Measurements from ENCODE around the gene VEGFD. TPM values are rescaled to one million over a fixed set of nuclear protein-coding genes. Genes with fewer than 3 reads are reported as not detected.
"Not testable (repeated sequence)": the region's sequence is repeated elsewhere in the genome, so short reads cannot be mapped to it uniquely, and the experiment has no call there.

VEGFD gene
- total RNA-seq, 1 donor from 2014 or later, result not detected

GRCh38 chrX:15314472-15314871 lies 69.7 kb downstream of the VEGFD start:
- intact Hi-C loops (cut with micrococcal nuclease), result no loop called here

DNA sequence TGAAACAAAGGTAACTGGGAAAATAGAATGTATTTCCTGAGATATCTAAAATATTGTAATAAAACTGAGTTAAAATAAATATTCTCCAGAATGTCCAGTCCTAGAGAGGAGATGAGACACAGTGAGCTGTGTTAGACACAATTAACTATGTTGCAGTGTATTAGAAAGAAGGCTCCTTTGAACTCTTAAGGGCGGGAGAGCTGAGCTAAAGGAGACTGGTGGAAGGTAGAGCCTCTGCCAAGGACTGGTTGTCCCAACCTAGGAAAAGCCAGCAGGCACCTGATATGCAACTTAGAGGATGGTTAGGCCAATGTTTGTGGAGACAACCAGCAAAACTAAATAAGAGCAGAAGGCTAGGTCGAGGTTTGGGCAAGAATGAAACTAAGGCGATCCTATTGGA lies 73.1 kb downstream of the VEGFD start:
- intact Hi-C loops (cut with micrococcal nuclease), result no loop called here

DNA sequence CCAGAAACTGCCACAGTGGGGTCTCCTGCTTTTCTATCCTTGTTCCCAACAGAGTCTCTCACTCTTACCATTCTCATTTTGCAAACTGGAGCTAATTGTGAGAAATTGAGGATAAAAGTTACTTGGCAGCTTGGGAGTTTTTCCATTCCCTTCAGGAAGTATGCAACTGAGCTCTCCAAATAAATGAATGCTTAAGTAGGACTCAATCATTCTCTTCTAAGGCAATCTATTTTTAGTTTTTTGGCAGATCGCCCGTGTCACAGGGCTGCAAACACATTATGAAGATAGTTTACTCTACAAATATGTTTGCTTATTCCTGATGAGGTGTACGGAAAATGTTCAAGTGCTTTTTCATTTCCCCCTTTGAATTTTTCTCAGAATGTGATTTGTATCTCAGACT lies 74.1 kb downstream of the VEGFD start:
- intact Hi-C loops (cut with micrococcal nuclease), result no loop called here

DNA sequence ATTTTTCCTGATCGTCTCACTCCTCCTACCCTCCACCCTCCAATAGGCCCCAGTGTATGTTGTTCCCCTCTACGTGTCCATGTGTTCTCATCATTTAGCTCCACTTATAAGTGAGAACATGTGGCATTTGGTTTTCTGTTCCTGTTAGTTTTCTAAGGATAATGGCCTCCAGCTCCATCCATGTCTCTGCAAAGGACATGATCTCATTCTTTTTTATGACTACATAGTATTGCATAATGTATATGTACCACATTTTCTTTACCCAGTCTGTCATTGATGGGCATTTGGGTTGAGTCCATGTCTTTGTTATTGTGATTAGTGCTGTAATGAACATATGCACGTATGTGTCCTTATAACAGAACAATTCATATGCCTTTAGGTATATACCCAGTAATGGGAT lies 78.3 kb downstream of the VEGFD start:
- intact Hi-C loops (cut with micrococcal nuclease), result not testable (repeated sequence)

GRCh38 chrX:15301924-15302323 lies 82.3 kb downstream of the VEGFD start:
- intact Hi-C loops (cut with micrococcal nuclease), result loop anchor here (5.0 kb wide), 1 partner anchor 165 kb away; no protein-coding TSS in a partner anchor

GRCh38 chrX:15299941-15300851 lies 84.0 kb downstream of the VEGFD start:
- intact Hi-C loops (cut with micrococcal nuclease), result loop anchor here (5.0 kb wide), 1 partner anchor 167 kb away; no protein-coding TSS in a partner anchor

GRCh38 chrX:15298780-15299179 lies 85.4 kb downstream of the VEGFD start:
- intact Hi-C loops (cut with micrococcal nuclease), result no loop called here

GRCh38 chrX:15298201-15298600 lies 86.0 kb downstream of the VEGFD start:
- intact Hi-C loops (cut with micrococcal nuclease), result no loop called here

Other genes starting within 250 kb of the VEGFD start
- 0.77 and 1.2 TPM in 2 replicates for gene ASB9, start 114.3 kb downstream of the VEGFD start, total RNA-seq
- gene ASB11, start 68.8 kb downstream of the VEGFD start, total RNA-seq, result not detected in 2 replicates
- gene PIGA, start 48.9 kb downstream of the VEGFD start, total RNA-seq, result 19.1 and 19.2 TPM in 2 replicates
- gene PIR, start 108.9 kb upstream of the VEGFD start, total RNA-seq, result 5.8 and 6.2 TPM in 2 replicates
- not detected in 2 replicates for gene BMX, start 116.4 kb upstream of the VEGFD start, total RNA-seq
- not detected in 2 replicates for gene ACE2, start 216.5 kb upstream of the VEGFD start, total RNA-seq

All from T-helper 2 cell treated with Interferon-gamma antibody and Interleukin-4, amounts not matched to agents 100 ng/mL and 5 ng/mL, for 36 hours (primary cell).